K562 (cell line): ENCODE results near the gene FAM241B. TPM values are rescaled to one million over a fixed set of nuclear protein-coding genes. Genes with fewer than 3 reads are reported as not detected.

Experiments used
- ATAC-seq: fragments of 200-7000 bp; cut with Tn5 transposase; 3 replicates; pipeline ENCODE4 v1.9.1; 2020; ENCODE audit warnings: moderate library complexity
- BruUV-seq: library from RNA; stranded (reverse); fragments of 400-500 nt; replicated peaks from 2 replicates; lab custom pipeline; 2021; lab: Mats Ljungman, UMichigan
- CTCF ChIA-PET: fragments of 300-600 bp; formaldehyde crosslinking; extraction: SDS; loops from one replicate; lab custom pipeline; 2021; ENCODE audit warnings: low intra/inter-chr PET ratio; lab: Yijun Ruan, JAX
- POLR2A ChIA-PET: fragments of 300-600, 350-650 bp; sonication (Branson Sonifier 250); formaldehyde crosslinking; extraction: SDS; loops from one replicate; lab custom pipeline; 2021; ENCODE audit warnings: antibody characterized with exemption, inconsistent platforms; lab: Yijun Ruan, JAX
- DNase-seq, 4 experiments: peaks; one replicate each; pipeline versions ENCODE4 v3.0.0 to v3.0.0-alpha.2; 2011 to 2018; ENCODE audit warnings: low spot score in 3 of 4, mixed read lengths in 3 of 4; ENCODE audit errors: extremely low read depth in 1 of 4
- FAIRE-seq: peaks from 2 replicates; lab custom pipeline; 2011; peaks lifted over from hg19 to GRCh38; lab: Jason Lieb, UNC
- H2AFZ ChIP-seq: 2 replicates; pipeline ENCODE4 v1.6.0; 2011; ENCODE audit warnings: low read depth, low read length, control low read depth, inconsistent platforms
- H3K27ac ChIP-seq: fragments of 200-600 bp; 3 replicates; pipeline ENCODE4 v1.8.0; 2011; ENCODE audit warnings: low read depth, mild to moderate bottlenecking, control low read depth, inconsistent platforms, low read length, moderate library complexity, mixed read lengths; ENCODE audit errors: extremely low read depth
- H3K27me3 ChIP-seq, 2 experiments: fragments of 300-600 bp in 1 of 2; 2 replicates in 1 of 2; 3 replicates in 1 of 2; pipeline versions ENCODE4 v1.6.0 to v1.8.0; 2011; ENCODE audit warnings: inconsistent platforms in 2 of 2, low read length in 2 of 2, mild to moderate bottlenecking in 1 of 2, mixed read lengths in 1 of 2, moderate library complexity in 1 of 2; ENCODE audit not compliant: control insufficient read depth in 2 of 2, insufficient read depth in 2 of 2
- H3K36me3 ChIP-seq: fragments of 300-600 bp; 3 replicates; pipeline ENCODE4 v1.8.0; 2011; ENCODE audit warnings: mild to moderate bottlenecking, low read length, inconsistent platforms; ENCODE audit not compliant: control insufficient read depth, insufficient read depth
- H3K4me1 ChIP-seq, 2 experiments: fragments of 200-600 bp in 1 of 2; replicated peaks in 1 of 2; 2 replicates in 1 of 2; 3 replicates in 1 of 2; pipeline versions ENCODE4 v1.5.1 to v1.8.0; 2011; ENCODE audit warnings: inconsistent platforms in 2 of 2, low read length in 2 of 2, mild to moderate bottlenecking in 1 of 2, mixed read lengths in 1 of 2, moderate library complexity in 1 of 2; ENCODE audit not compliant: control insufficient read depth in 2 of 2, insufficient read depth in 2 of 2
- H3K4me2 ChIP-seq: 2 replicates; pipeline ENCODE4 v1.6.1; 2011; ENCODE audit warnings: low read length, control low read depth, inconsistent platforms, mixed read lengths; ENCODE audit not compliant: insufficient read depth
- H3K4me3 ChIP-seq: fragments of 200-600 bp; sonication (generic), shearing (Covaris generic); 2 replicates; pipeline ENCODE4 v1.5.1; 2016; ENCODE audit warnings: control low read depth, inconsistent platforms
- H3K79me2 ChIP-seq: fragments of 200-600 bp; 3 replicates; pipeline ENCODE4 v1.8.0; 2011; ENCODE audit warnings: low read length, inconsistent platforms; ENCODE audit not compliant: control insufficient read depth, insufficient read depth
- H3K9ac ChIP-seq, 2 experiments: 2 replicates each; pipeline versions ENCODE4 v1.6.0 to v1.6.1; 2011; ENCODE audit warnings: low read depth in 2 of 2, low read length in 2 of 2, control low read depth in 1 of 2, inconsistent platforms in 1 of 2, mild to moderate bottlenecking in 1 of 2, mixed read lengths in 1 of 2; ENCODE audit not compliant: insufficient read depth in 1 of 2
- H3K9me1 ChIP-seq: one replicate; pipeline ENCODE4 v1.6.0; 2011; ENCODE audit warnings: inconsistent platforms, mild to moderate bottlenecking, low read length, moderate library complexity; ENCODE audit not compliant: control insufficient read depth, insufficient read depth
- H3K9me3 ChIP-seq: replicated peaks from 2 replicates; pipeline ENCODE4 v1.5.1; 2011; ENCODE audit warnings: low read depth, low read length, inconsistent platforms; ENCODE audit not compliant: control insufficient read depth, insufficient read depth
- H4K20me1 ChIP-seq: replicated peaks from 2 replicates; pipeline ENCODE4 v1.6.1; 2011; ENCODE audit warnings: low read length, inconsistent platforms, mixed read lengths; ENCODE audit not compliant: control insufficient read depth, insufficient read depth
- ZNF76 ChIP-seq: fragments of 250-450 bp; sonication (Bioruptor Pico); IDR thresholded peaks from 2 replicates; pipeline ENCODE4 v1.4.0; 2020; ENCODE audit warnings: mild to moderate bottlenecking, moderate library complexity, borderline replicate concordance
- WGBS: fragments of 100-300 bp; shearing (Covaris generic); methylation state at CpG from one replicate; pipeline ENCODE4 v1.1.6; 2016; ENCODE audit warnings: low coverage, mixed read lengths; ENCODE audit not compliant: insufficient coverage; ENCODE audit errors: missing lambda C conversion rate; 5-methylcytosine and 5-hydroxymethylcytosine counted together
- in situ Hi-C: fragments of 300-500 bp; cut with MboI; formaldehyde crosslinking; loops from 4 replicates; pipeline ENCODE4 v1.15.0; 2018; ENCODE audit warnings: inconsistent platforms, mixed read lengths
- intact Hi-C: fragments of 100-400 bp; cut with micrococcal nuclease; formaldehyde crosslinking; loops from 2 replicates; pipeline ENCODE4 v1.14.2; 2022
- polyA plus RNA-seq, 8 experiments: library from polyadenylated mRNA; depleted of rRNA in 4 of 8; stranded (reverse) in 5 of 8; unstranded in 3 of 8; fragments of >200 nt; fragmentation: Nextera tagmentation in 2 of 8; fragmentation: Illumina TruSeq in 1 of 8; extraction: Ambion mirVana in 2 of 8; extraction: Trizol in 1 of 8; gene quantifications; 2 replicates each; pipeline versions ENCODE4 v1.2.1 to v1.2.3, GENCODE V29; 2011 to 2014; ENCODE audit warnings: inconsistent platforms in 1 of 8, missing spikeins in 1 of 8
- total RNA-seq, 7 experiments: library from RNA; depleted of rRNA in 6 of 7; stranded (reverse); fragments of >200 nt in 6 of 7; fragmentation: Illumina TruSeq in 2 of 7; extraction: Trizol in 2 of 7; gene quantifications; 2 replicates each; pipeline versions ENCODE4 v1.2.1 to v1.2.3, GENCODE V29; 2011 to 2021; ENCODE audit warnings: low replicate concordance in 1 of 7
- TF ChIP-seq, protein P1 (sequence below): fragments of 450-650 bp; formaldehyde crosslinking; IDR thresholded peaks from 2 replicates; pipeline ENCODE4 v1.4.0; 2020; ENCODE audit warnings: mild to moderate bottlenecking, moderate library complexity
- TF ChIP-seq, protein P2 (sequence below), 2 experiments: fragments of 450-650 bp; formaldehyde crosslinking in 1 of 2; IDR thresholded peaks; 2 replicates each; pipeline versions ENCODE4 v1.4.0 to v1.6.1; 2014 to 2020; ENCODE audit warnings: mild to moderate bottlenecking in 2 of 2, borderline replicate concordance in 1 of 2, low read depth in 1 of 2
- TF ChIP-seq, protein P3 (sequence below), 3 experiments: IDR thresholded peaks in 2 of 3; conservative IDR thresholded peaks in 1 of 3; 2 replicates each; pipeline ENCODE4 v1.5.1; 2011 to 2012; ENCODE audit warnings: low read length in 3 of 3, mild to moderate bottlenecking in 3 of 3, control low read depth in 2 of 3, improper control_type of control experiment in 1 of 3, inconsistent platforms in 1 of 3, low read depth in 1 of 3, mixed read lengths in 1 of 3, moderate library complexity in 1 of 3; ENCODE audit not compliant: insufficient read depth in 2 of 3
- TF ChIP-seq, protein P4 (sequence below): sonication (generic); formaldehyde crosslinking; IDR thresholded peaks from 2 replicates; pipeline ENCODE4 v1.8.0; 2022; ENCODE audit warnings: missing genetic modification reagents, mild to moderate bottlenecking, moderate library complexity, borderline replicate concordance

Gene FAM241B
- total and polyA plus RNA-seq, 9 of the 15 experiments (the other 6 are each of a cell fraction or from before 2014, with no cell fraction given) = 1.9 to 11.1 (median 3.0) TPM

DNA sequence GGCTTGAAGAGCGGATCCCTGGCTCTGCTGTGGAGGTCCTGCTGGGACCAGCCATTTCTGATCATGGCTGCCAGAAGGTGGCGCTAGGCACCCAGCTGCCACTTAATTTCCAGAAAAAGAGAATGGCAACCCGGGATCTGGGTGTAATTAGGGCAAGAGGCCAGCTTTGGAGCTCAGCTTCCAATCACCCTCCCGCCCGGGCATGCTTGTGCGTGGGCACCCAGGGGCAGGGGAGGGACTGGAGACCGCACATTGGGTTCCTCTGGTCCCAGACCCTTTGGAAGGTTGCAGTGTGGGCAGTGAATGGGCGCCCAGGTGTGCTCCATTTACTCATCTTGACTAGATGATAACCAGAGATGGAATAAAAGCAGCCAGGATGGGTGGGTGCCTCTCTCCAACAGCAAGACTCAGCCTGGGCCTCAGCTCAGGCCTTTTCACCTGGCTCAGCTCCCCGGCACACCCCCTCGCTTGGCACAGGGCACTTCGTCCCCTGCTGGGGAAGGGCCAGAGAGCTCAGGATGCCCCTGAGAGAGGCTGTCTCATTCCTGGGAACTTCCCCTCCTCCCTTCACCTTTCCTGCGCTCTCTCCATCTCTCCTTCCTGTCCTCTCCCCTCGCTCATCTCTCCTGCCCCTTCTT is 14.7 kb downstream of the FAM241B start:
- Histone ChIP-seq H3K4me1 (no peaks in the 10 kb centered on the region), H3K79me2 (no peaks in the 10 kb centered on the region), H3K9me1 (no peaks in the 10 kb centered on the region), H4K20me1 (peaks cover 6% of the 10 kb centered on the region; the same call in 1 of the 2 replicates), H3K4me2 (no peak overlapping the region), H3K9me3 (no peaks in the 10 kb centered on the region), H3K27me3 (peaks cover 0 to 71% of the 10 kb centered on the region in 2 experiments; a peak in 3 of 5 replicates), H2AFZ (no peak overlapping the region), H3K27ac (no peak overlapping the region), H3K36me3 (no peaks in the 10 kb centered on the region), H3K4me3 (no peak overlapping the region), H3K9ac (no peak overlapping the region)
- whole genome bisulfite sequencing = 3% methylated on average over 13 of the region's 13 CpGs
- DNase-seq (peak; percentile 69 to 81 (median 81)), FAIRE-seq (peak; percentile 88), ATAC-seq (peak; percentile 87)
- BruUV-seq = no TSS peak
- in situ Hi-C loops = loop anchor here (25.0 kb wide), 1 partner anchor 407 kb away; no protein-coding TSS in a partner anchor
- ChIA-PET CTCF (interaction anchor here (1.0 to 3.0 kb wide), 5 partner anchors 72 to 270 kb away, joined by 3 to 21 read pairs (median 11); no protein-coding TSS in a partner anchor), POLR2A (interaction anchor here (0.6 to 1.4 kb wide), 2 partner anchors 138 to 1078 kb away, joined by 3 to 4 read pairs; no protein-coding TSS in a partner anchor)
- intact Hi-C loops = loop anchor here (1.0 to 5.0 kb wide), 3 partner anchors 72 to 270 kb away; partner anchors contain the start of gene COL13A1
- no peak for TF ChIP-seq ZNF76
- TF ChIP-seq, protein P1, sequence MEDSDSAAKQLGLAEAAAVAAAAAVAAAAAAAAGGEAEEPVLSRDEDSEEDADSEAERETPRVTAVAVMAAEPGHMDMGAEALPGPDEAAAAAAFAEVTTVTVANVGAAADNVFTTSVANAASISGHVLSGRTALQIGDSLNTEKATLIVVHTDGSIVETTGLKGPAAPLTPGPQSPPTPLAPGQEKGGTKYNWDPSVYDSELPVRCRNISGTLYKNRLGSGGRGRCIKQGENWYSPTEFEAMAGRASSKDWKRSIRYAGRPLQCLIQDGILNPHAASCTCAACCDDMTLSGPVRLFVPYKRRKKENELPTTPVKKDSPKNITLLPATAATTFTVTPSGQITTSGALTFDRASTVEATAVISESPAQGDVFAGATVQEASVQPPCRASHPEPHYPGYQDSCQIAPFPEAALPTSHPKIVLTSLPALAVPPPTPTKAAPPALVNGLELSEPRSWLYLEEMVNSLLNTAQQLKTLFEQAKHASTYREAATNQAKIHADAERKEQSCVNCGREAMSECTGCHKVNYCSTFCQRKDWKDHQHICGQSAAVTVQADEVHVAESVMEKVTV (CRISPR knock-in tag) = peak; percentile 67
- TF ChIP-seq, protein P2, sequence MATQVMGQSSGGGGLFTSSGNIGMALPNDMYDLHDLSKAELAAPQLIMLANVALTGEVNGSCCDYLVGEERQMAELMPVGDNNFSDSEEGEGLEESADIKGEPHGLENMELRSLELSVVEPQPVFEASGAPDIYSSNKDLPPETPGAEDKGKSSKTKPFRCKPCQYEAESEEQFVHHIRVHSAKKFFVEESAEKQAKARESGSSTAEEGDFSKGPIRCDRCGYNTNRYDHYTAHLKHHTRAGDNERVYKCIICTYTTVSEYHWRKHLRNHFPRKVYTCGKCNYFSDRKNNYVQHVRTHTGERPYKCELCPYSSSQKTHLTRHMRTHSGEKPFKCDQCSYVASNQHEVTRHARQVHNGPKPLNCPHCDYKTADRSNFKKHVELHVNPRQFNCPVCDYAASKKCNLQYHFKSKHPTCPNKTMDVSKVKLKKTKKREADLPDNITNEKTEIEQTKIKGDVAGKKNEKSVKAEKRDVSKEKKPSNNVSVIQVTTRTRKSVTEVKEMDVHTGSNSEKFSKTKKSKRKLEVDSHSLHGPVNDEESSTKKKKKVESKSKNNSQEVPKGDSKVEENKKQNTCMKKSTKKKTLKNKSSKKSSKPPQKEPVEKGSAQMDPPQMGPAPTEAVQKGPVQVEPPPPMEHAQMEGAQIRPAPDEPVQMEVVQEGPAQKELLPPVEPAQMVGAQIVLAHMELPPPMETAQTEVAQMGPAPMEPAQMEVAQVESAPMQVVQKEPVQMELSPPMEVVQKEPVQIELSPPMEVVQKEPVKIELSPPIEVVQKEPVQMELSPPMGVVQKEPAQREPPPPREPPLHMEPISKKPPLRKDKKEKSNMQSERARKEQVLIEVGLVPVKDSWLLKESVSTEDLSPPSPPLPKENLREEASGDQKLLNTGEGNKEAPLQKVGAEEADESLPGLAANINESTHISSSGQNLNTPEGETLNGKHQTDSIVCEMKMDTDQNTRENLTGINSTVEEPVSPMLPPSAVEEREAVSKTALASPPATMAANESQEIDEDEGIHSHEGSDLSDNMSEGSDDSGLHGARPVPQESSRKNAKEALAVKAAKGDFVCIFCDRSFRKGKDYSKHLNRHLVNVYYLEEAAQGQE (IDR thresholded peaks at IDR 0.05; ENCODE audit: borderline replicate concordance) = peak; percentile 72
- TF ChIP-seq, protein P2 (CRISPR knock-in tag; IDR thresholded peaks at IDR 0.05; ENCODE audit: low read depth) = no peak
- TF ChIP-seq, protein P3, sequence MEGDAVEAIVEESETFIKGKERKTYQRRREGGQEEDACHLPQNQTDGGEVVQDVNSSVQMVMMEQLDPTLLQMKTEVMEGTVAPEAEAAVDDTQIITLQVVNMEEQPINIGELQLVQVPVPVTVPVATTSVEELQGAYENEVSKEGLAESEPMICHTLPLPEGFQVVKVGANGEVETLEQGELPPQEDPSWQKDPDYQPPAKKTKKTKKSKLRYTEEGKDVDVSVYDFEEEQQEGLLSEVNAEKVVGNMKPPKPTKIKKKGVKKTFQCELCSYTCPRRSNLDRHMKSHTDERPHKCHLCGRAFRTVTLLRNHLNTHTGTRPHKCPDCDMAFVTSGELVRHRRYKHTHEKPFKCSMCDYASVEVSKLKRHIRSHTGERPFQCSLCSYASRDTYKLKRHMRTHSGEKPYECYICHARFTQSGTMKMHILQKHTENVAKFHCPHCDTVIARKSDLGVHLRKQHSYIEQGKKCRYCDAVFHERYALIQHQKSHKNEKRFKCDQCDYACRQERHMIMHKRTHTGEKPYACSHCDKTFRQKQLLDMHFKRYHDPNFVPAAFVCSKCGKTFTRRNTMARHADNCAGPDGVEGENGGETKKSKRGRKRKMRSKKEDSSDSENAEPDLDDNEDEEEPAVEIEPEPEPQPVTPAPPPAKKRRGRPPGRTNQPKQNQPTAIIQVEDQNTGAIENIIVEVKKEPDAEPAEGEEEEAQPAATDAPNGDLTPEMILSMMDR (IDR thresholded peaks at IDR 0.05 in 2 of 3, conservative IDR thresholded peaks at IDR 0.05 in 1 of 3; ENCODE audit: insufficient read depth in 2 of 3, low read depth in 1 of 3, low read length in 3 of 3) = peak; percentile 88 to 94 (median 92)
- TF ChIP-seq, protein P4, sequence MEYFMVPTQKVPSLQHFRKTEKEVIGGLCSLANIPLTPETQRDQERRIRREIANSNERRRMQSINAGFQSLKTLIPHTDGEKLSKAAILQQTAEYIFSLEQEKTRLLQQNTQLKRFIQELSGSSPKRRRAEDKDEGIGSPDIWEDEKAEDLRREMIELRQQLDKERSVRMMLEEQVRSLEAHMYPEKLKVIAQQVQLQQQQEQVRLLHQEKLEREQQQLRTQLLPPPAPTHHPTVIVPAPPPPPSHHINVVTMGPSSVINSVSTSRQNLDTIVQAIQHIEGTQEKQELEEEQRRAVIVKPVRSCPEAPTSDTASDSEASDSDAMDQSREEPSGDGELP (CRISPR knock-in tag) = peak; percentile 43; the same call in 1 of the 2 replicates
